ENCODE results near the gene CEPT1. TPM values are rescaled to one million over a fixed set of nuclear protein-coding genes. Genes with fewer than 3 reads are reported as not detected.

CEPT1 gene
- total RNA-seq, 4 donors from 2014 or later: 38.7 to 56.9 (median 43.8) TPM

DNA sequence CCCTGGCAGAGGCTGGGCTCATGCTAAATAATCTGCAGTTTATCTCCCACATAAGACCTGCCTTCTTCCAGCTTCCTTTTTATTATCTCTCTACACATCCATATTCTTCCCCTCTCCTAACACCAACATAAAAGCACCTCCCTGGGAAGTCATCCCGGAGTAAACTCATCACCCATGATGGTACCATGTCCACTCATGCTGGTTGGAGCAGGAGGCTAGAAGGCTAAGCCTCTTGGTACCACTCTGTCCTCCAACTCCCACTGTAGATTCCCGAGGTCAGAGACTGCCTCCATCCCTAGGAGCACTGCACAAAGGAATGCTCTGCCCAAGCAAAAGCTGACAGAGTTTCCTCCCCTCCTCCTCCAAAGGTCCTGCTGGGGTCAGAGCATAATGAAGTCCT, 56.2 kb downstream of the CEPT1 start:
- Histone ChIP-seq H3K27me3 (no peaks in the 10 kb centered on the region), H3K36me3 (peaks cover 0 to 45% (median 0%) of the 10 kb centered on the region in 3 donors), H3K9me3 (no peaks in the 10 kb centered on the region), H3K4me3 (peak overlapping the region in 2 of 4 donors; percentile 39 to 81), H3K27ac (peak overlapping the region in 2 of 4 donors; percentile 93 to 99), H3K4me1 (peaks cover 6 to 60% (median 30%) of the 10 kb centered on the region in 4 donors)
- TF ChIP-seq, protein P1, sequence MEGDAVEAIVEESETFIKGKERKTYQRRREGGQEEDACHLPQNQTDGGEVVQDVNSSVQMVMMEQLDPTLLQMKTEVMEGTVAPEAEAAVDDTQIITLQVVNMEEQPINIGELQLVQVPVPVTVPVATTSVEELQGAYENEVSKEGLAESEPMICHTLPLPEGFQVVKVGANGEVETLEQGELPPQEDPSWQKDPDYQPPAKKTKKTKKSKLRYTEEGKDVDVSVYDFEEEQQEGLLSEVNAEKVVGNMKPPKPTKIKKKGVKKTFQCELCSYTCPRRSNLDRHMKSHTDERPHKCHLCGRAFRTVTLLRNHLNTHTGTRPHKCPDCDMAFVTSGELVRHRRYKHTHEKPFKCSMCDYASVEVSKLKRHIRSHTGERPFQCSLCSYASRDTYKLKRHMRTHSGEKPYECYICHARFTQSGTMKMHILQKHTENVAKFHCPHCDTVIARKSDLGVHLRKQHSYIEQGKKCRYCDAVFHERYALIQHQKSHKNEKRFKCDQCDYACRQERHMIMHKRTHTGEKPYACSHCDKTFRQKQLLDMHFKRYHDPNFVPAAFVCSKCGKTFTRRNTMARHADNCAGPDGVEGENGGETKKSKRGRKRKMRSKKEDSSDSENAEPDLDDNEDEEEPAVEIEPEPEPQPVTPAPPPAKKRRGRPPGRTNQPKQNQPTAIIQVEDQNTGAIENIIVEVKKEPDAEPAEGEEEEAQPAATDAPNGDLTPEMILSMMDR (IDR thresholded peaks at IDR 0.05): no peak
- no peak for DNase-seq

DNA sequence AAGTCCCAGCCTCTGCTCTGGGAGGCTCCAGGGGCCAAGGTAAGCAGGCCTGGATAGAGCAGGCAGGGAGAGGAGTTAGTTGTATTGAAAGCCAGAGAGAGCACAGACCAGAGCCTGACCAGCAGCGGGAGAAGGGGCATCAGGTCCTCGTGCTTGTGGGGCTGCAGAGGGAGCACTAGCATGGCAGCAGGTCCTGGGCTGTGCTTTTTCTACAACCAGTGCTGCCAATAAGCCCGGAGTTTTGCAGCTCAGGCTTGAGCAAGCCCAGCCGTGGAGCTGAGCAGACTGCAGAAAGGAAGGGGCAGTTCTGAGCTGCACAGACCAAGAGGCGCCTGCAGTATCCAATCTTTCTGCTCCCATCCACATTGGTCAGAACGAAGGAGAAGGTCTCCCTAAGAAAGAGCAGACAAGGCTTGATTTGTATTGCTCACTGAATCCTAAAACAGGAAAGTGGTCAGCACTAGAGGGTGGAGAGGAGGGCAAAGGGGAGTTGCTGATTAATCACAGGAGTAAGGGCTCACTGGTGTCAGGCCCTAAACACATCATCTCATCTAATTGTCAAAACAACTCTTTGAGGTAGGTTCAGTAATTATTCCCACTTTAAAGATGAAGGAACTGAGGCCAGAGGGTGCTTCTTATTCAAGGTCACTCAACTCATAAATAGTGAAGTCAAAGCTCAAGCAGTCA, 57.7 kb downstream of the CEPT1 start:
- H3K36me3 ChIP-seq: peaks cover 0 to 38% (median 0%) of the 10 kb centered on the region in 3 donors
- no peaks in the 10 kb centered on the region for H3K9me3 ChIP-seq
- DNase-seq: peak in 2 of 3 donors; percentile 65 to 76
- H3K4me1 ChIP-seq: peaks cover 4 to 61% (median 28%) of the 10 kb centered on the region in 4 donors
- peak overlapping the region; percentile 33 to 81 (median 43) for H3K4me3 ChIP-seq
- H3K27me3 ChIP-seq: no peaks in the 10 kb centered on the region
- peak overlapping the region in 3 of 4 donors; percentile 93 to 100 (median 99) for H3K27ac ChIP-seq
- TF ChIP-seq POLR2A (IDR thresholded peaks at IDR 0.05): no peak
- TF ChIP-seq, protein P1 (IDR thresholded peaks at IDR 0.05): peak in 2 of 6 experiments; percentile 26 to 32

DNA sequence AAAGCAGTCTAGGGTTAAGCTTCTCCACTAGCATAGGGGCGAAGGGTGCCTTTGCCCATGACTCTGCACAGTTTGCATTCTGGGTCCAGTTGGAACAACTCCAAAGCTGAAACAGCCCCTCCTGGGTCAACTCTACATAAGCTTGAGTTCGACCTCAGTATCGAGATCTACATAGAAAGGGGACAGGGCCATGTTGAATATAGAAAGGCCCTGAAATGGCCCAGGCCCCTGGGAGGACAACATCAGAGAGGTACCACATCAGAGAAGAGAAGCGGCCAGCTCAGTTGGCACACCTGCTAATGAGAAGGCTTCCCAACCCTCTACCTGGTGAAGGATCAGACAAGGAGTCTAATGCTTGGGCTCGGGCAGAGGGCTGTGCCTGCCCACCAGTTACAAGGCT, 58.8 kb downstream of the CEPT1 start:
- peak overlapping the region; percentile 93 to 100 (median 98) for H3K27ac ChIP-seq
- peaks cover 0 to 38% (median 0%) of the 10 kb centered on the region in 3 donors for H3K36me3 ChIP-seq
- no peak for DNase-seq
- H3K9me3 ChIP-seq: no peaks in the 10 kb centered on the region
- H3K4me1 ChIP-seq: peaks cover 4 to 55% (median 21%) of the 10 kb centered on the region in 4 donors
- H3K27me3 ChIP-seq: no peaks in the 10 kb centered on the region
- TF ChIP-seq, protein P1 (IDR thresholded peaks at IDR 0.05): no peak
- TF ChIP-seq POLR2A (IDR thresholded peaks at IDR 0.05): no peak
- peak overlapping the region; percentile 33 to 81 (median 43) for H3K4me3 ChIP-seq

DNA sequence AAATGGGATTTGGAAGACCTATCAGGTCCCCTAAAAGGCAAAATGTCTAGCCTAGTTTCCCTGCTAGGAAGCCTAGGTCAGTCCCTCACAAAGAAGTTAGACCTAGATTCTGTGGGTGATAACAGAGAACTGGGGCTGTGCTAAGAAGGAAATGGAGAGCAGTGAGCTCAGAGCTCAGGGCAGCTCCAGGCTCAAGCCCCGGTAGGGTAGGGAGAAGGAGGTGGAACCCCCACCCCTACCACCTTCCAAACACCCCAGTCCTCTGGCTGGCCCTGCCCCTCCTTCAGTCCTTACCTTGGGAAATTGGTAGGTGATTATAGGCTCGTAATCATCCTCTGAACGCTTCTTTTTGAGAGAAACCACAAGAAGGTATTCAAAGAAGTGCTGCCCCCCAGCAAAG, 59.3 kb downstream of the CEPT1 start:
- H3K4me1 ChIP-seq: peaks cover under 1 to 50% (median 19%) of the 10 kb centered on the region in 4 donors
- peak overlapping the region; percentile 33 to 81 (median 43) for H3K4me3 ChIP-seq
- peaks cover 0 to 35% (median 0%) of the 10 kb centered on the region in 3 donors for H3K36me3 ChIP-seq
- H3K9me3 ChIP-seq: no peaks in the 10 kb centered on the region
- DNase-seq: no peak
- H3K27ac ChIP-seq: peak overlapping the region; percentile 93 to 100 (median 98)
- no peaks in the 10 kb centered on the region for H3K27me3 ChIP-seq
- TF ChIP-seq, protein P1 (IDR thresholded peaks at IDR 0.05): no peak
- no peak for TF ChIP-seq POLR2A (IDR thresholded peaks at IDR 0.05)

DNA sequence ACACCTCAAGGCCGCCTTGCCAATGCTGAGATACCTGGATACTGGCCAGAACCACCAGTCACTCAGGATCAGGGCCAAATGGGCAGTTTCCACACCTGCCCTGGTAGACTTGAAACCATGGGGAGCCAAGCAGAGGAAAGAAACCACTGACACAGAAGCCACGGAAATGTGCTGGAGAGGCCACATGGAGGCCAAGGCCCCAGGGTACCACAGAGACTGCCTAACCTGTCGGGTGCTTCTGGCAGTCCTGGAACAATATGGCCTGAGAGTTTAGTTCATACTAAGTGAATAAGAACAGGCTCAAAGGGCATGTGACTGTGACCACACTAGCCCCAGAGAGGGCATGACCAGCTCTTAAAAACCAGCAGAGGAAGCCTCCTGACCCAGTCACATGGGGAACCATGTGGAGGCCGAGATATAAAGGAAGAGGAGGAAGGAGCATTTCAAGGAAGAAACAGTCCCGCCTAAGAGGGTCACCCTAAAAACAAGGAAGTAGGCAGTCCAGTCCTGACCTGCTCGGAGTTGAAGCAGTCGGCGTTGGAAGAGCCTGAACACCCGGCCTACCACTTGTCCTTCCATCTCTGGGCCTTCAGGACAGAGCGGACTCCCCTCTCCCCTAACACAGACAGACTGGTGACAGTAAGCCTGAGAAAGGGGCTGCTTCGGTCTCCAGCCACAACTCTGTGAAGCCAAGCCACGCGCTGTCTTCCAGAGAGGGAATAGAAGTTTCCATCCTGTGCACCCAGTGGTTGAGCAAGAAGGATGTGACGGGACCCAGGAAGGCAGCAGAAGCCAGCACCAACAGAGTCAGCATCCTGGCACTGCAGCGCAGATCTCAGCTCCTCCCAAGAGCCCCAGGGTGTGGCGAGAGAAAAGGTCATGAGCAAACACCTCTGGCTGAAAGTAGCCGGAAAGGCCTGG, 60.1 kb downstream of the CEPT1 start, which contains the start of gene DENND2D:
DENND2D (minus strand) TSS at position 766 of the 921 bp plus-strand sequence; CDS start at position 579, 187 bp downstream.
- peak; percentile 64 to 84 (median 82) for DNase-seq
- H3K9me3 ChIP-seq: no peaks in the 10 kb centered on the region
- peak in 1 of 2 donors; percentile 21 for TF ChIP-seq POLR2A (IDR thresholded peaks at IDR 0.05)
- TF ChIP-seq, protein P1 (IDR thresholded peaks at IDR 0.05): no peak
- H3K36me3 ChIP-seq: peaks cover 0 to 26% (median 0%) of the 10 kb centered on the region in 3 donors
- H3K27ac ChIP-seq: peak within 1 kb of the TSS; percentile 93 to 100 (median 98)
- H3K4me1 ChIP-seq: peaks cover 0 to 47% (median 20%) of the 10 kb centered on the region in 4 donors
- no peaks in the 10 kb centered on the region for H3K27me3 ChIP-seq
- H3K4me3 ChIP-seq: peak within 1 kb of the TSS; percentile 33 to 81 (median 43)
